ENCODE results near the gene SCN4B.

DNA sequence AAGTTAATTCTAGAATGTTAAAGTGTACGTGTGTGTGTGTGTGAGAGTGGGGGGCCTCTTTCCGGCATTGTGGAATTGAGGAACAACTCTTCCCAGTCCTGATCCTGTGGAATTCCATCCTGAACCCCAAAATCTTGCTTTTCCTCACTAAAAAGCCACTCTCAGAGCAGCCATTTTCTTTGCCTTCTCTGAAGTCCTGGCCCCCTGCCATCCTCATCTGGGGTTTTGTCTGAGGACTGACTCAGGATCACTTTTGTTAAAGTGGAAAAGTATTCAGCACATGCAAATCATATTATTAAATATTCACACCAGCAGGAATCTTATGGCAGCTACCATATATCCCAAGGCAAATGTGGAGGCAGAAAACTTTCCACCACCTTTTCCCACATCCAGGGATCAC is 3.8 kb downstream of the SCN4B start:
- no peak for TF ChIP-seq LARP7 (IDR thresholded peaks at IDR 0.05)
- TF ChIP-seq EZH2 (IDR thresholded peaks at IDR 0.05; ENCODE audit: borderline replicate concordance, control insufficient read depth, low read depth, low read length), result no peak
- no peak for TF ChIP-seq CHD2 (IDR thresholded peaks at IDR 0.05; ENCODE audit: borderline replicate concordance, low read depth, low read length)
- TF ChIP-seq, protein P1, sequence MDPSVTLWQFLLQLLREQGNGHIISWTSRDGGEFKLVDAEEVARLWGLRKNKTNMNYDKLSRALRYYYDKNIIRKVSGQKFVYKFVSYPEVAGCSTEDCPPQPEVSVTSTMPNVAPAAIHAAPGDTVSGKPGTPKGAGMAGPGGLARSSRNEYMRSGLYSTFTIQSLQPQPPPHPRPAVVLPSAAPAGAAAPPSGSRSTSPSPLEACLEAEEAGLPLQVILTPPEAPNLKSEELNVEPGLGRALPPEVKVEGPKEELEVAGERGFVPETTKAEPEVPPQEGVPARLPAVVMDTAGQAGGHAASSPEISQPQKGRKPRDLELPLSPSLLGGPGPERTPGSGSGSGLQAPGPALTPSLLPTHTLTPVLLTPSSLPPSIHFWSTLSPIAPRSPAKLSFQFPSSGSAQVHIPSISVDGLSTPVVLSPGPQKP (IDR thresholded peaks at IDR 0.05; ENCODE audit: low read depth, low read length), result no peak
- TF ChIP-seq SMC3 (IDR thresholded peaks at IDR 0.05; ENCODE audit: borderline replicate concordance, low read length), result no peak
- TF ChIP-seq, protein P2, sequence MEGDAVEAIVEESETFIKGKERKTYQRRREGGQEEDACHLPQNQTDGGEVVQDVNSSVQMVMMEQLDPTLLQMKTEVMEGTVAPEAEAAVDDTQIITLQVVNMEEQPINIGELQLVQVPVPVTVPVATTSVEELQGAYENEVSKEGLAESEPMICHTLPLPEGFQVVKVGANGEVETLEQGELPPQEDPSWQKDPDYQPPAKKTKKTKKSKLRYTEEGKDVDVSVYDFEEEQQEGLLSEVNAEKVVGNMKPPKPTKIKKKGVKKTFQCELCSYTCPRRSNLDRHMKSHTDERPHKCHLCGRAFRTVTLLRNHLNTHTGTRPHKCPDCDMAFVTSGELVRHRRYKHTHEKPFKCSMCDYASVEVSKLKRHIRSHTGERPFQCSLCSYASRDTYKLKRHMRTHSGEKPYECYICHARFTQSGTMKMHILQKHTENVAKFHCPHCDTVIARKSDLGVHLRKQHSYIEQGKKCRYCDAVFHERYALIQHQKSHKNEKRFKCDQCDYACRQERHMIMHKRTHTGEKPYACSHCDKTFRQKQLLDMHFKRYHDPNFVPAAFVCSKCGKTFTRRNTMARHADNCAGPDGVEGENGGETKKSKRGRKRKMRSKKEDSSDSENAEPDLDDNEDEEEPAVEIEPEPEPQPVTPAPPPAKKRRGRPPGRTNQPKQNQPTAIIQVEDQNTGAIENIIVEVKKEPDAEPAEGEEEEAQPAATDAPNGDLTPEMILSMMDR (IDR thresholded peaks at IDR 0.05 in 2 of 3, conservative IDR thresholded peaks at IDR 0.05 in 1 of 3; ENCODE audit: control insufficient read depth in 2 of 3, extremely low read depth in 1 of 3, insufficient read depth in 1 of 3, low read depth in 3 of 3, low read length in 3 of 3), result no peak
- TF ChIP-seq BHLHE40 (IDR thresholded peaks at IDR 0.05; ENCODE audit: borderline replicate concordance in 1 of 2, low read depth in 2 of 2, low read length in 1 of 2), result no peak
- no peak for TF ChIP-seq ZNF24 (IDR thresholded peaks at IDR 0.05)
- no peak for TF ChIP-seq GABPA (IDR thresholded peaks at IDR 0.05; ENCODE audit: low read depth)
- TF ChIP-seq SIX5 (IDR thresholded peaks at IDR 0.05; ENCODE audit: low read depth, low read length, severe bottlenecking), result no peak
- TF ChIP-seq, protein P3, sequence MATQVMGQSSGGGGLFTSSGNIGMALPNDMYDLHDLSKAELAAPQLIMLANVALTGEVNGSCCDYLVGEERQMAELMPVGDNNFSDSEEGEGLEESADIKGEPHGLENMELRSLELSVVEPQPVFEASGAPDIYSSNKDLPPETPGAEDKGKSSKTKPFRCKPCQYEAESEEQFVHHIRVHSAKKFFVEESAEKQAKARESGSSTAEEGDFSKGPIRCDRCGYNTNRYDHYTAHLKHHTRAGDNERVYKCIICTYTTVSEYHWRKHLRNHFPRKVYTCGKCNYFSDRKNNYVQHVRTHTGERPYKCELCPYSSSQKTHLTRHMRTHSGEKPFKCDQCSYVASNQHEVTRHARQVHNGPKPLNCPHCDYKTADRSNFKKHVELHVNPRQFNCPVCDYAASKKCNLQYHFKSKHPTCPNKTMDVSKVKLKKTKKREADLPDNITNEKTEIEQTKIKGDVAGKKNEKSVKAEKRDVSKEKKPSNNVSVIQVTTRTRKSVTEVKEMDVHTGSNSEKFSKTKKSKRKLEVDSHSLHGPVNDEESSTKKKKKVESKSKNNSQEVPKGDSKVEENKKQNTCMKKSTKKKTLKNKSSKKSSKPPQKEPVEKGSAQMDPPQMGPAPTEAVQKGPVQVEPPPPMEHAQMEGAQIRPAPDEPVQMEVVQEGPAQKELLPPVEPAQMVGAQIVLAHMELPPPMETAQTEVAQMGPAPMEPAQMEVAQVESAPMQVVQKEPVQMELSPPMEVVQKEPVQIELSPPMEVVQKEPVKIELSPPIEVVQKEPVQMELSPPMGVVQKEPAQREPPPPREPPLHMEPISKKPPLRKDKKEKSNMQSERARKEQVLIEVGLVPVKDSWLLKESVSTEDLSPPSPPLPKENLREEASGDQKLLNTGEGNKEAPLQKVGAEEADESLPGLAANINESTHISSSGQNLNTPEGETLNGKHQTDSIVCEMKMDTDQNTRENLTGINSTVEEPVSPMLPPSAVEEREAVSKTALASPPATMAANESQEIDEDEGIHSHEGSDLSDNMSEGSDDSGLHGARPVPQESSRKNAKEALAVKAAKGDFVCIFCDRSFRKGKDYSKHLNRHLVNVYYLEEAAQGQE (IDR thresholded peaks at IDR 0.05; ENCODE audit: low read depth, low read length), result no peak
- TF ChIP-seq CHD4 (IDR thresholded peaks at IDR 0.05), result no peak
- TF ChIP-seq, protein P4, sequence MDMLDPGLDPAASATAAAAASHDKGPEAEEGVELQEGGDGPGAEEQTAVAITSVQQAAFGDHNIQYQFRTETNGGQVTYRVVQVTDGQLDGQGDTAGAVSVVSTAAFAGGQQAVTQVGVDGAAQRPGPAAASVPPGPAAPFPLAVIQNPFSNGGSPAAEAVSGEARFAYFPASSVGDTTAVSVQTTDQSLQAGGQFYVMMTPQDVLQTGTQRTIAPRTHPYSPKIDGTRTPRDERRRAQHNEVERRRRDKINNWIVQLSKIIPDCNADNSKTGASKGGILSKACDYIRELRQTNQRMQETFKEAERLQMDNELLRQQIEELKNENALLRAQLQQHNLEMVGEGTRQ (IDR thresholded peaks at IDR 0.05; ENCODE audit: borderline replicate concordance, low read depth, low read length), result no peak
- no peak for TF ChIP-seq HDGF (IDR thresholded peaks at IDR 0.05)

Data from GM12878 (cell line).